ENCODE data around the gene SLC12A1. TPM values are rescaled to one million over a fixed set of nuclear protein-coding genes. Genes with fewer than 3 reads are reported as not detected.
A peak's percentile ranks its signal among the peaks of the same experiment; 100 is the strongest.

The SLC12A1 gene
- total and polyA plus RNA-seq, 2 of the 8 experiments (the other 6 are each of a cell fraction or from before 2014, with no cell fraction given) = 0.63 to 1.0 TPM

GRCh38 chr15:48250640-48251076 is 44.6 kb downstream of the SLC12A1 start (continued):
- TF ChIP-seq RAD21 (IDR thresholded peaks at IDR 0.05 in 1 of 2, conservative IDR thresholded peaks at IDR 0.05 in 1 of 2; ENCODE audit: low read depth in 2 of 2, low read length in 2 of 2) = peak; percentile 83 to 84
- TF ChIP-seq FOSL1 (IDR thresholded peaks at IDR 0.05; ENCODE audit: insufficient read depth, low read depth, low read length) = 0 out of 2 replicates have a peak, but pooled peaks have one; percentile 42

All from H1 (cell line).